ENCODE data around the gene SCNN1B.

DNA sequence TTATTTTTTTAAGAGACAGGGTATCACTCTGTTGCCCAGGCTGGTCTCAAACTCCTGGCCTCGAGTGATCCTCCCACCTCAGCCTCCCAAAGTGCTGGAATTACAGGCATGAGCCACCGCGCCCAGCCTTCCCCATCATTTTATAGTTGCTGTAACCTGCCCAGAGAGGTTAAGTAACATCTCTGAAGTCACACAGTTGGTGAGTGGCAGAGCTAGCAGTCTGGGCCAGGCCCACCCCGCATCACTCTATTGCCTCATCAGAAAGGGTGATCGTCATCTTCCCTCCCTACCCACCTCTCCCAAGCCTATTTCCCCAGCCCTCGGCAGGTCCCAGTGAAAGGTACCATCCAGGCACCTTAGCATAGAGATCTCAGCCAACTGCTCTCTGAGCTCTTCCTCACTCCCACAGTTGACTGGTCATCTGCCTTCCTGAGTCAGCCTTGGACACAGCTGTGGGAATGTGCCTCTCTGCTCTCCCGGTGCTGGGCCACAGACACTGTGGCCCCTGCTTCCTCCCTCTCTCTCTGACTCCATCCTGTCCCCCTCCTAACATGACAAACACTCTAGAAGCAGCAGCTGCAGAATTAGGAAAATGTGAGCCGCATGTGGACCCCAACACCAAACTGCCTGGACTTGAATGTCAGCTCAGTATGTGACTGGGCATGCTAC lies 57.1 kb downstream of the SCNN1B start:
- TF ChIP-seq CTCF (IDR thresholded peaks at IDR 0.05) (no peak), POLR2A (IDR thresholded peaks at IDR 0.05) (no peak), EP300 (IDR thresholded peaks at IDR 0.05) (no peak)

All from tibial nerve (tissue), 4 donors.